Endothelial cell of umbilical vein (primary cell): ENCODE results near the gene DIP2B. TPM values are rescaled to one million over a fixed set of nuclear protein-coding genes. Genes with fewer than 3 reads are reported as not detected.

ENCODE experiments used
- BruUV-seq: library from RNA; stranded (reverse); fragments of 400-500 nt; replicated peaks from 2 replicates; lab custom pipeline; 2021; lab: Mats Ljungman, UMichigan
- CTCF ChIA-PET: fragments of 300-600, 350-600 bp; sonication (Branson Sonifier 250); formaldehyde crosslinking; loops from one replicate; lab custom pipeline; 2021; ENCODE audit warnings: antibody characterized with exemption, inconsistent platforms; lab: Charles Lee
- POLR2A ChIA-PET: fragments of 300-600, 350-600 bp; sonication (Branson Sonifier 250); formaldehyde crosslinking; loops from one replicate; lab custom pipeline; 2021; ENCODE audit warnings: antibody characterized with exemption, inconsistent platforms; lab: Charles Lee
- DNase-seq: peaks from one replicate; pipeline ENCODE4 v3.0.0-alpha.2; 2011; ENCODE audit warnings: low read depth, low spot score
- FAIRE-seq: peaks from 2 replicates; lab custom pipeline; 2011; peaks lifted over from hg19 to GRCh38; lab: Jason Lieb, UNC
- H2AFZ ChIP-seq: 2 replicates; pipeline ENCODE4 v1.6.0; 2012; ENCODE audit warnings: low read depth, low read length, control low read depth, inconsistent platforms
- H3K27ac ChIP-seq: 2 replicates; pipeline ENCODE4 v1.5.1; 2011; ENCODE audit warnings: low read depth, mild to moderate bottlenecking, control low read depth, low read length, moderate library complexity; ENCODE audit not compliant: insufficient read depth
- H3K27me3 ChIP-seq, 2 experiments: 2 replicates each; pipeline versions ENCODE4 v1.6.0 to v1.6.1; 2011; ENCODE audit warnings: low read length in 2 of 2, mixed read lengths in 1 of 2; ENCODE audit not compliant: control insufficient read depth in 2 of 2, insufficient read depth in 2 of 2
- H3K36me3 ChIP-seq, 2 experiments: 2 replicates in 1 of 2; 3 replicates in 1 of 2; pipeline ENCODE4 v1.5.1; 2011; ENCODE audit warnings: low read length in 2 of 2, mild to moderate bottlenecking in 1 of 2, moderate library complexity in 1 of 2; ENCODE audit not compliant: control insufficient read depth in 2 of 2, insufficient read depth in 2 of 2; ENCODE audit errors: extremely low read depth in 1 of 2
- H3K4me1 ChIP-seq: 3 replicates; pipeline ENCODE4 v1.5.1; 2011; ENCODE audit warnings: mild to moderate bottlenecking, low read length; ENCODE audit not compliant: control insufficient read depth, insufficient read depth; ENCODE audit errors: extremely low read depth
- H3K4me2 ChIP-seq: 2 replicates; pipeline ENCODE4 v1.6.1; 2011; ENCODE audit warnings: low read length, control low read depth, mixed read lengths; ENCODE audit not compliant: insufficient read depth
- H3K4me3 ChIP-seq, 3 experiments: fragments of 200-600 bp in 1 of 3; sonication (generic), shearing (Covaris generic) in 1 of 3; replicated peaks in 1 of 3; 2 replicates each; pipeline ENCODE4 v1.5.1; 2011 to 2016; ENCODE audit warnings: control low read depth in 3 of 3, low read length in 3 of 3, mild to moderate bottlenecking in 2 of 3, inconsistent platforms in 1 of 3, low read depth in 1 of 3, moderate library complexity in 1 of 3; ENCODE audit not compliant: insufficient read depth in 1 of 3
- H3K79me2 ChIP-seq: 2 replicates; pipeline ENCODE4 v1.6.0; 2012; ENCODE audit warnings: low read length, inconsistent platforms; ENCODE audit not compliant: control insufficient read depth, insufficient read depth
- H3K9ac ChIP-seq: replicated peaks from 2 replicates; pipeline ENCODE3; 2011; ENCODE audit warnings: low read length, control low read depth; ENCODE audit not compliant: insufficient read depth; ENCODE audit errors: extremely low read depth
- H3K9me1 ChIP-seq: replicated peaks from 3 replicates; pipeline ENCODE4 v1.6.0; 2011; ENCODE audit warnings: mild to moderate bottlenecking, low read length; ENCODE audit not compliant: control insufficient read depth, insufficient read depth; ENCODE audit errors: extremely low read depth
- H3K9me3 ChIP-seq: replicated peaks from 2 replicates; pipeline ENCODE4 v1.5.1; 2012; ENCODE audit warnings: low read length, inconsistent platforms; ENCODE audit not compliant: control insufficient read depth, insufficient read depth
- H4K20me1 ChIP-seq: replicated peaks from 2 replicates; pipeline ENCODE3; 2011; ENCODE audit warnings: mild to moderate bottlenecking, low read length; ENCODE audit not compliant: control insufficient read depth, insufficient read depth; ENCODE audit errors: extremely low read depth
- EZH2 ChIP-seq: IDR thresholded peaks from 2 replicates; pipeline ENCODE4 v1.6.1; 2012; ENCODE audit warnings: borderline replicate concordance, low read depth, mild to moderate bottlenecking, moderate library complexity, low read length, inconsistent platforms; ENCODE audit not compliant: severe bottlenecking
- FOS ChIP-seq: IDR thresholded peaks from 2 replicates; pipeline ENCODE4 v1.6.1; 2011; ENCODE audit warnings: mild to moderate bottlenecking, low read length, moderate library complexity, borderline replicate concordance; ENCODE audit not compliant: insufficient read depth
- GATA2 ChIP-seq: IDR thresholded peaks from 2 replicates; pipeline ENCODE4 v1.7.0; 2011; ENCODE audit warnings: low read depth, mild to moderate bottlenecking, moderate library complexity, mixed read lengths, low read length; ENCODE audit not compliant: insufficient read length, insufficient read depth
- JUN ChIP-seq: IDR thresholded peaks from 2 replicates; pipeline ENCODE4 v1.6.1; 2011; ENCODE audit warnings: borderline replicate concordance, low read depth; ENCODE audit not compliant: insufficient read length, insufficient read depth
- MYC ChIP-seq: IDR thresholded peaks from one replicate; pipeline ENCODE4 v1.6.1; 2011; ENCODE audit warnings: mild to moderate bottlenecking, low read depth, low read length
- POLR2A ChIP-seq: IDR thresholded peaks from 2 replicates; pipeline ENCODE4 v1.6.1; 2012; ENCODE audit warnings: low read depth, mild to moderate bottlenecking, control low read depth, low read length
- POLR2AphosphoS5 ChIP-seq: IDR thresholded peaks from 2 replicates; pipeline ENCODE4 v1.6.1; 2012; ENCODE audit warnings: low read depth, mild to moderate bottlenecking, control low read depth, low read length, moderate library complexity; ENCODE audit not compliant: insufficient read depth
- dilution Hi-C: fragments of 300-500 bp; cut with MboI; formaldehyde crosslinking; loops from one replicate; pipeline ENCODE4 v1.15.0; 2019; ENCODE audit warnings: low sequenced_read_pairs; ENCODE audit not compliant: extremely low pct_ligation_motif_present
- intact Hi-C: fragments of 100-400 bp; cut with micrococcal nuclease; formaldehyde crosslinking; loops from one replicate; pipeline ENCODE4 v1.10.0; 2022
- polyA plus RNA-seq, 4 experiments: library from polyadenylated mRNA; depleted of rRNA in 3 of 4; stranded (reverse) in 3 of 4; unstranded in 1 of 4; fragments of >200 nt; gene quantifications; 2 replicates each; pipeline versions ENCODE4 v1.2.1 to v1.2.3, GENCODE V29; 2011 to 2012; ENCODE audit warnings: missing spikeins in 1 of 4
- total RNA-seq: library from RNA; stranded (reverse); gene quantifications from 2 replicates; pipeline ENCODE4 v1.2.3, GENCODE V29; 2021
- TF ChIP-seq, protein P1 (sequence below), 2 donors: IDR thresholded peaks; 1 replicate in 1 of 2; 2 replicates in 1 of 2; pipeline ENCODE4 v1.5.1; 2011; ENCODE audit warnings: low read length in 2 of 2, mild to moderate bottlenecking in 2 of 2, moderate library complexity in 2 of 2, control low read depth in 1 of 2, inconsistent platforms in 1 of 2, low read depth in 1 of 2; ENCODE audit not compliant: insufficient read depth in 1 of 2; ENCODE audit errors: extremely low read depth in 1 of 2
- TF ChIP-seq, protein P2 (sequence below): IDR thresholded peaks from 2 replicates; pipeline ENCODE4 v1.6.1; 2011; ENCODE audit not compliant: insufficient read depth, insufficient read length

DIP2B gene
- total and polyA plus RNA-seq, 2 donors (not counting 3 experiments of a cell fraction or from before 2014, with no cell fraction given), result 14.5 to 28.0 TPM

DNA sequence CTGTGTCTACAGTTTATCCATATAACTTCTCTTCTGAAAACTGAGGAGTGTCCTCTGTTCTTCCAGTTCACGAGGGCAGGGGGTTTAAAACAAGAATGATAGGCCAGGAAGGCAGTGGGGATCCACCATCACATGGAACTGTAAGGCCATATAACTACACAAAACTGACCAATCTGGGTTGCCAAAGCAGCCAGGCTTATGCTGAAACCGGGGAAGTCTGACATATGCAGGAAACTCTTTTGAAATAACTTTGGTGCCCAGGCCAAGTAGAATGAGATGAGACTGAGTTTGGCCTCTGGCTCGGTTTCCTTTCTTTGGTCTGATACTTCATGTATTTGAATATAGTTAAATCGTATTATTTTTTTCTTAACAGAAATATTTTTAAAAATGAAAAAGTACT lies 241.1 kb downstream of the DIP2B start:
- no peaks in the 10 kb centered on the region for H3K4me1 ChIP-seq
- no peak overlapping the region for H3K4me2 ChIP-seq
- no peak overlapping the region for H3K9ac ChIP-seq
- H3K9me1 ChIP-seq, result no peaks in the 10 kb centered on the region
- H4K20me1 ChIP-seq, result no peaks in the 10 kb centered on the region
- no peak overlapping the region for H2AFZ ChIP-seq
- CTCF ChIA-PET, result interaction anchor here (1.3 to 1.5 kb wide), 2 partner anchors 11 to 19 kb away, joined by 3 read pairs; no protein-coding TSS in a partner anchor
- no peak for FAIRE-seq
- H3K27ac ChIP-seq, result no peak overlapping the region
- H3K36me3 ChIP-seq, result peaks cover 10 to 19% of the 10 kb centered on the region in 2 experiments
- POLR2A ChIA-PET, result no interaction called here
- DNase-seq, result no peak
- H3K9me3 ChIP-seq, result no peaks in the 10 kb centered on the region
- dilution Hi-C loops, result no loop called here
- TF ChIP-seq, protein P1, sequence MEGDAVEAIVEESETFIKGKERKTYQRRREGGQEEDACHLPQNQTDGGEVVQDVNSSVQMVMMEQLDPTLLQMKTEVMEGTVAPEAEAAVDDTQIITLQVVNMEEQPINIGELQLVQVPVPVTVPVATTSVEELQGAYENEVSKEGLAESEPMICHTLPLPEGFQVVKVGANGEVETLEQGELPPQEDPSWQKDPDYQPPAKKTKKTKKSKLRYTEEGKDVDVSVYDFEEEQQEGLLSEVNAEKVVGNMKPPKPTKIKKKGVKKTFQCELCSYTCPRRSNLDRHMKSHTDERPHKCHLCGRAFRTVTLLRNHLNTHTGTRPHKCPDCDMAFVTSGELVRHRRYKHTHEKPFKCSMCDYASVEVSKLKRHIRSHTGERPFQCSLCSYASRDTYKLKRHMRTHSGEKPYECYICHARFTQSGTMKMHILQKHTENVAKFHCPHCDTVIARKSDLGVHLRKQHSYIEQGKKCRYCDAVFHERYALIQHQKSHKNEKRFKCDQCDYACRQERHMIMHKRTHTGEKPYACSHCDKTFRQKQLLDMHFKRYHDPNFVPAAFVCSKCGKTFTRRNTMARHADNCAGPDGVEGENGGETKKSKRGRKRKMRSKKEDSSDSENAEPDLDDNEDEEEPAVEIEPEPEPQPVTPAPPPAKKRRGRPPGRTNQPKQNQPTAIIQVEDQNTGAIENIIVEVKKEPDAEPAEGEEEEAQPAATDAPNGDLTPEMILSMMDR (IDR thresholded peaks at IDR 0.05; ENCODE audit: extremely low read depth in 1 of 2, insufficient read depth in 1 of 2, low read depth in 1 of 2, low read length in 2 of 2), result no peak
- TF ChIP-seq POLR2A (no peak), MYC (no peak), POLR2AphosphoS5 (no peak), EZH2 (no peak), JUN (no peak)
- no peak overlapping the region for H3K4me3 ChIP-seq
- H3K27me3 ChIP-seq, result no peaks in the 10 kb centered on the region
- intact Hi-C loops, result no loop called here
- no TSS peak for BruUV-seq
- H3K79me2 ChIP-seq, result no peaks in the 10 kb centered on the region

DNA sequence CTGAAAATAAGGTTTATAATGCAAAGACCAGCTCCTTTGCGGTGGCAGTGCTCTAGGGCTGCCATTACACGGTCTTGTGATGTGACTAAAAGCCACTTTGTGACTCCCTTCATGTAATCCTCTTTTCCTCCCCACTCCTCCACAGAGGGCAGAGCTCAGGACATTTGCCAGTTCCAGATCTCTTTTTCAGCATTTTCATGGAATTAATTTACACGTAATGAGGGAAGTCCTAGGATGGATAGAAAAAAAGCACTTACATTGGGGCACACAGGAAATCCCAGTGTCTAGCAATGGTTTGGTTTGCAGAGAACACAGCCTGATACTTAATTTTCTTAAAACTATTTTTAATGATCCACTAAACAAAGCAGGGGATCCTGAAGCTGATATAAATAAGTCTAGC lies 241.6 kb downstream of the DIP2B start:
- no TSS peak for BruUV-seq
- Histone ChIP-seq H3K4me1 (no peaks in the 10 kb centered on the region), H3K4me3 (no peak overlapping the region), H4K20me1 (no peaks in the 10 kb centered on the region), H3K79me2 (no peaks in the 10 kb centered on the region), H3K9ac (no peak overlapping the region), H3K27ac (no peak overlapping the region), H3K9me1 (no peaks in the 10 kb centered on the region), H3K4me2 (no peak overlapping the region), H3K36me3 (peaks cover 6 to 15% of the 10 kb centered on the region in 2 experiments), H3K27me3 (no peaks in the 10 kb centered on the region), H2AFZ (no peak overlapping the region), H3K9me3 (no peaks in the 10 kb centered on the region)
- dilution Hi-C loops, result no loop called here
- no peak for DNase-seq
- no peak for TF ChIP-seq EZH2
- no peak for TF ChIP-seq POLR2A
- TF ChIP-seq MYC, result no peak
- TF ChIP-seq JUN, result no peak
- no peak for TF ChIP-seq POLR2AphosphoS5
- TF ChIP-seq, protein P1 (IDR thresholded peaks at IDR 0.05; ENCODE audit: extremely low read depth in 1 of 2, insufficient read depth in 1 of 2, low read depth in 1 of 2, low read length in 2 of 2), result no peak
- TF ChIP-seq, protein P2, sequence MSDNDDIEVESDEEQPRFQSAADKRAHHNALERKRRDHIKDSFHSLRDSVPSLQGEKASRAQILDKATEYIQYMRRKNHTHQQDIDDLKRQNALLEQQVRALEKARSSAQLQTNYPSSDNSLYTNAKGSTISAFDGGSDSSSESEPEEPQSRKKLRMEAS, result no peak
- no peak for TF ChIP-seq GATA2
- no peak for TF ChIP-seq FOS
- no peak for FAIRE-seq
- ChIA-PET CTCF (interaction anchor here (0.8 to 1.5 kb wide), 2 partner anchors 19 to 242 kb away, joined by 3 read pairs; partner anchors contain the start of gene DIP2B), POLR2A (no interaction called here)
- intact Hi-C loops, result no loop called here
